C4-2B (cell line): Measurements from ENCODE around the gene PANK1.

ENCODE experiments used
- H3K27ac ChIP-seq: fragments of 450-650 bp; 2 replicates; pipeline ENCODE4 v1.5.1; 2017
- CTCF ChIP-seq: fragments of 450-650 bp; conservative IDR thresholded peaks from 2 replicates; pipeline ENCODE4 v1.5.1; 2017; ENCODE audit warnings: mild to moderate bottlenecking
- ZFX ChIP-seq: fragments of 450-650 bp; IDR thresholded peaks from 2 replicates; pipeline ENCODE4 v1.6.1; 2017

PANK1 gene

DNA sequence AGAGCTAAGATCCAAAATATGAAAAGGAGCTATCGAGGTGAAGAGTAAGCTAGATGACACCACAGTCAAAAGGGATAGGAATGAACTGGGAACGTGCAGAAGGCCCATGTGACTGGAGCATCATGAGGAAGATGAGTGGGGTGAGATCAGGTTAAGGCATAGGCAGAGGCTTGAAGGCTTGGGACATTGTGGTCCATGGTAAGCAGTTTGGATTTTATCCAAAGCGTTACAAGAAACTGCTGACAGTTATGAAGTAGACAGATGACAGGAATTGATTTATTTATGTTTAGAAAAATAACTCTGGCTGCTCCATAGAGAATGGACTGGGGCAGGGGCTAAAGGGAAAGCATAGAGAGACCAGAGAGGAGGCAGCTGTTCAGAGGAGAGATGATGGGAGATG is 18.1 kb upstream of the PANK1 start:
- no peak for TF ChIP-seq ZFX
- TF ChIP-seq CTCF, result no peak
- no peak overlapping the region for H3K27ac ChIP-seq

GRCh38 chr10:89662596-89662995 is 17.6 kb upstream of the PANK1 start:
- H3K27ac ChIP-seq, result no peak overlapping the region
- TF ChIP-seq CTCF (no peak), ZFX (no peak)

DNA sequence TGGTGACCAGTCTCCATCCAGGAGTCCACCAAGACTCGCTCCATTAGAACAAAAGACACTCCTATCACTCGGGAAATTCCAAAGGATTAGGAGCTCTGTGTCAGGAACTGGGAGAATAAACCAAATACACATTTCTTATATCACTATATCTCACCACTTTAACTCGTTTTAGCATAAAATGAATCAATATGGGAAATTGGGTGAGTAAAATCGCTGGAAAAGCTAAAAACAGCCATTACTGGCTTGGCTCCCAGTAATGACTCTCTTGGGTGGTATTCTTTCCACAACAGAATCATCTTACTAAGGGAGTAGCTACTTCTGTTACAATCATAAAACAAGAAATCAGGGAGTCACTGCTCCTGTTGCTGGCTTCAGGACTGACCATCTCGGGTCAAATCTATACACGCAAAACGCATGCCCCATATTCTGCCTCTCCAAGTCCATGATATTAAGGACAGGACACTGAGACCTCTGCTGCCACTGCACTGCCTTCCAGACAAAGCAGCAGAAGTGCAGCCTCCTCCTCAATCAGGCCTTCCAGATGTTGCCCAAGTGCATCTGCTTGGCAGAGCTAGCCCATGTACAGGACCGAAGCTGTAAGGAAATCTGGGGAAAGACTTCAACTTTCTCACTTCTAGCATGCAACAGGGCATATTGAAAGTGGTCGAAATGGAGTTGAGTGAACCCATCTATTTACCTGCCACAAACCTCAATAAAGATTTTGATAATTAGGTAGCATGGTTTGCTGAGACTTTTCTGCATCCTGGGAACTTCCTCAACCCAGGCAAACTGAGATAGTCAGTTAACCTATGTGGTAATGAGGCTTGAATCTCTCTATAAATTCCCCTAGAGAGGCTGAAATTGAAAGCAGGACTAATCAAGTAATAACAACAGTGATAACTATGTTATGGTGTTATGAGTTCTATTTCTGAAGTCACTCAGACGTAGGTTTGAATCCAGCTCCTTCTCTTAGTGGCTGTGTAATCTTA is 14.4 kb upstream of the PANK1 start:
- H3K27ac ChIP-seq, result no peak overlapping the region
- no peak for TF ChIP-seq CTCF
- TF ChIP-seq ZFX, result no peak

DNA sequence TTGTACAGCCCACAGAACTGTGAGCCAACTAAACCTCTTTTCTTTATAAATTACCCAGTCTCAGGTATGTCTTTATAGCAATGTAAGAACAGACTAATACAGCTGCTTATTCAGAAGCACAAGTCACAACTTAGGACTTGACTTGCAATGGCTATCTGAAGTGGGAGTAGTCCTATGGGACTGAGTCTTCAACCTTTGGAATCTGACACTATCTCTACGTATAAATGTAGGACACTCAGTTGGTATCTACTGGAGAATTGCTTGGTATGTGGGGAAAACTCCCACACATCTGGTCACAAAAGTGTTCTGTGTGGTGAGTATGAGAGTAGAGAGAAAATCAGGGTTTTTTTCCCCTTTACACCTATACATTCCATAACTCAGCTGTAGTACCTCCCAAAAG is 12.3 kb upstream of the PANK1 start:
- TF ChIP-seq ZFX (no peak), CTCF (no peak)

DNA sequence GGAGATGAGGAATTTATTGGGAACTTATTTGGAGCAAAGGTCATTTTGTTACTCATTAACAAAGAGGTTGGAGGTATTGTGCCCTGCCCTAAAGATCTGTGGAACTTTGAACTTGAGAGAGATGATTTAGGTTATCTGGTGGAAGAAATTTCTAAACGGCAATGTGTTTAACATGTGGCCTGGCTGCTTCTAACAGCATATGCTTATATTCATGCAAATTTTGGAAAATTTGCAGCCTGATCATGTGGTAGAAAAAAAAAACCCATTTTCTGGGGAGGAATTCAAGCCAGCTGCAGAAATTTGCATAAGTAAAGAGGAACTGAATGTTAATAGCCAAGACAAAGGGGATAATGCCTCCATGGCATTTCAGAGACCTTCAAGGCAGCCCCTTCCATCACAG is 10.7 kb upstream of the PANK1 start:
- no peak overlapping the region for H3K27ac ChIP-seq
- no peak for TF ChIP-seq CTCF
- TF ChIP-seq ZFX, result no peak

More for the DNA sequence above, 12.3 kb upstream of the PANK1 start:
- H3K27ac ChIP-seq, result no peak overlapping the region

DNA sequence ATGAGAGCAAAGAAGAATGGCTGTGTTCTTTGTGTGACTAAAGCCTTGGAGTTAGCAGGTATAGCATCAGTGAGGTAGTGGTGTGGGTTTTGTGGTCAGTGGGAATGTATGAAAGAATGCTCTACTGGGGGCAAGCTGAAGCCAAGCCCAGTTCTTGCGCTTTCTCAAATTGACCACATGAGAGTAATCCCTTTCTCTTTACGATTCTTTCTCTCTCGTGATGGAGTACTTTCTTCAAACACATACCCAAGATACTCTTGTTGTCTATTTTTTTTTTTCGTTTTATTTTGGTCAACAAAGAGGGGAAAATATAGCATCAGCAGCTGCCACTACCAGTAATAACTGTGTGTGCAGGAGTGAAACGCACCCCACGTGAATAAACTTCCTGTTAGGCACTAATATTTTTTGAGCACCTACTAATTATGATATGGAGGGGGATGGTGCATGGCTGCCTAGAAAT is 8.4 kb upstream of the PANK1 start:
- no peak overlapping the region for H3K27ac ChIP-seq
- TF ChIP-seq CTCF (no peak), ZFX (no peak)

GRCh38 chr10:89652806-89653370 is 7.8 kb upstream of the PANK1 start:
- H3K27ac ChIP-seq, result no peak overlapping the region
- TF ChIP-seq ZFX, result no peak
